Ishikawa (cell line): ENCODE measurements around the gene MB.

Source experiments
- CREB1 ChIP-seq: IDR thresholded peaks from 2 replicates; pipeline ENCODE4 v1.6.1; 2012; ENCODE audit warnings: low read depth
- YY1 ChIP-seq: IDR thresholded peaks from 2 replicates; pipeline ENCODE4 v1.6.1; 2012; ENCODE audit warnings: low read depth

DNA sequence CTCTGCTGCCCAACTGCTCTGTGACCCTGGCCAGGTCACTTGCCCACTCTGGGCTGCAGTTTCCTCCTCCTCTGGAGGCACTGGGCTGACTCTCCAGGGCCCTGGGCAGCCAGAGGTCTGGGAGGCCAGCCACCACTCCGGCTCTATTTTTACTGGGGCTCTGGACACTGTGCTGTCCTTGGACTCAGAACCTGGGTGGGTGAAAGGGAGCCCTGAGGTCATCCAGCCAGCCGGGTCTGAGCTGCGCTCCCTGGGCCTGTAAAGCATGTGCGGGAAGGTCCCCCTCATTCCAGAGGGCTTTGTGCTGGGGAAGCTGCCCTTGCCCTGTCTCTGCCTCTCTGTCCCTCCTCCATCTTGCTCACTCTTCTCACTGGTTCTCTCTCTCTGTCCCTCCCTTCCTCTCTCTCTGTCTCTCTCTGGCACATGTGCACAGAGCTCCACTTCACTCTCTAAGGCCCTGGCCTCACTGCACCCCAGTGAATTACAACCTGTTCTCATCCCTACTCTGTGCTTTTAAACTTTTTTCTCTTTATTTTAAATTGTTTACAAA lies 24.6 kb downstream of the MB start:
- TF ChIP-seq YY1 (no peak), CREB1 (no peak)
